ENCODE results near the gene HLA-DMB.

The HLA-DMB gene

DNA sequence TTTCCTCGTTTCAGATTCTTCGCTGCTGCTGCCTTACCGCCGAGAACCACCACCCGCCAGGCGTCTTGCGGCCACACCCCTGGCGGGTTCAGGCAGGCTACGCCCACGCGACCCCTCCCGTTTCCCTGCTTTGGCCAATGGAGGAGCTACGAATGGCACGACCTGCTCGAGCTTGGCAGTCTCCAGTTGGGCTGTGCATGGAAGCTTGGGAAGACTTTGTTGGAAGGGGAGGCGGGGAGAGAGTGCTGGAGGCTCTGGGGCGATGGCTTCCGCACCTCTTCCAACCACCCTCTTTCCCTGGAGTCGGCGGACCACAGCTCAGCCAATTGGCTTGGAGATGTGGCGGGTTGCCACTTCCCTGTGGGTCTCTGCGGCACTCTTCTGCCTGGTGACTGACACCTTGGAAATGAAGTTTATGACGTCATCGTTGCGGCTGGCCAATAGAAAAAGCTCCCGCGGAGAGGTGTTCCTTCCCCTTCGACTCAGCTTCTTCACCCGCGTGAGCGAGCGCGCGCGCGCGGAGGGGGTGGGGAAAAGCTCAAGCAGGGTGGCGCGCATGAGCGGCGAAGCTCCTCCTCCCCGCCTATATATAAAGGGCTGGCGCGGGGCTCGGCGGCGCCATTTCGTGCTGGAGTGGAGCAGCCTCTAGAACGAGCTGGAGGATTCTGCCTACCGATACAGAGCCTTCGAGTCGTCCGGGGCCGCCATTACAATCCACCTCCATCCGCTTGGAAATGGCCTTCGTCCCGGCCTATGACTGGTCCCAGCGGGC is 30.9 kb upstream of the HLA-DMB start:
- peak; percentile 99 to 100 (median 99) for DNase-seq

- no peak for DNase-seq
Observed at GRCh38 chr6:32971242-32971580, 30.4 kb upstream of the HLA-DMB start.

DNA sequence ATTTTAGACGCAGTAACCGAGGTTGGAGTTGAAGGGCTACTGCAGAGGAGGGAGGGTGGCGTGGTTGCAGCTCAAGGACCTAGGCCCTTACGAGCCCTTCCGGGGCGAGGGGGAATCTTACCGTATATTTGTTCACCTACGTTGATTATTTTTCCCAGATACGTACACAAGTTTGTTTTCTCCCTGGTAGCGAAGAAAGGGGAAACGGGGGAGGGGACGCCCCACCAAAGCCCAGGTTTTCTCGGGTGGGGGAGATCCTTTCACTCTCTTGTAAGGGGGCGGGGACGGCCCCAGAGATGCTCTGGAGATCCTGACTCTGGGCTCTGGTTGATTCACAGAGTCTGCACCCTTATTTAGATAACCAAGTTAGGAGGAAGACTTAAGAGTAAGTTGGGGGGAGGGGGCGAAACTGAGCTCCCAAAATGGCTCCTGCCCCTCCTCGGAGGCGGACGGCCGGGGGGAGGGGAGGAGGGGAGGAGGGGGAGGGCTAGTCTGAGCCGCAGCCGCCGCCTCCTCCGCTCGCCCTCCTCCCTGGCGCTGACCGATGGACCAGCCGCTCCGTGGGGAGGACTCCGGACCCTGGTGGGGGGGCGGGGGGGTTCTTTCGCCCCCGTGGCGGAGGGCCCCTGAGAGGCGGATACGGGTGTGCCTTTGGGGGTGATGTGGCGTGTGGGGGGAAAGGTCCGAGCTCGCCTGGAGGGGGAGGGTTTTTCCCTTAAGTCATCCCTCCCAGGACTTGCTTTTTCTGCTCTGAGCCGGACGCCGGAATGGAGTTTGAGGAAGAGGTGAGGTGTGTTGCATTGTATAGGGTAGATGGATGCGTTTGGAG is 29.8 kb upstream of the HLA-DMB start:
- DNase-seq: peak; percentile 61 to 73 (median 64)

DNA sequence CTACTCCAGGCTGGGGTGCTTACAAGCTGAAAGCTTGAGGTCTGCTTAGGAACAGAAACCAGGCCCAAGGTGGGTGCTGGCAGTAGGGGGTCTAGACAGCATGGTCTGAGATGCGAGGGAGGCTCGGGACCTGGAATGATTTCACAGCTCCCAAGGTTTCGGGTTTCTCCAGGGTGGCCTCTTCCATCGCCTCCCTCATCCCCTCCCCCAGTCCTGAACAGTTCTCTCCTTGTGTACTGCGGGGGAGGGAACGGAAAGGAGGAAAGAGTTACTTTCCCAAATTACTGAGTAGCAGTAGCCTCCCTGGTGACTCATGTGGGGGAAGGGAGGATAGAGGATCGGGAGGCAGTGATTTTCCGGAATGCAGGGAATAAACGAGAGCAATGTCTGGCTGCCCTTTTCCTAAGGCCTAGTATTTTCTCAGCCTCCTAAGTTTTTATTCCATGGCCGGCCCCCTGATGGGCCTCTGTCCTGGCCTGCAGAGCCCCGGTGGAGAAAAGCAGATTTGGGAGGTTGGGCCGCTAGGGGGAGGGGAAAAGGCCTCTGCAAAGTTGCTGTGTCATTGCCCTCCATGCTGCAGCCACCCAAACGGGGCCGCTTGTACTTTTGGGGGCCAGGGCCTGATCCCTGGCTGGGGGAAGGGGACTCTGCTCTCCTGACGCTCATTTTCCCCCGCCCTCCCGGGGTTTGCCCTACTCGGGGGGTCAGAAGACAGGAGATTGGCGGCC is 29.0 kb upstream of the HLA-DMB start:
- DNase-seq: peak; percentile 53 to 63 (median 58)

DNA sequence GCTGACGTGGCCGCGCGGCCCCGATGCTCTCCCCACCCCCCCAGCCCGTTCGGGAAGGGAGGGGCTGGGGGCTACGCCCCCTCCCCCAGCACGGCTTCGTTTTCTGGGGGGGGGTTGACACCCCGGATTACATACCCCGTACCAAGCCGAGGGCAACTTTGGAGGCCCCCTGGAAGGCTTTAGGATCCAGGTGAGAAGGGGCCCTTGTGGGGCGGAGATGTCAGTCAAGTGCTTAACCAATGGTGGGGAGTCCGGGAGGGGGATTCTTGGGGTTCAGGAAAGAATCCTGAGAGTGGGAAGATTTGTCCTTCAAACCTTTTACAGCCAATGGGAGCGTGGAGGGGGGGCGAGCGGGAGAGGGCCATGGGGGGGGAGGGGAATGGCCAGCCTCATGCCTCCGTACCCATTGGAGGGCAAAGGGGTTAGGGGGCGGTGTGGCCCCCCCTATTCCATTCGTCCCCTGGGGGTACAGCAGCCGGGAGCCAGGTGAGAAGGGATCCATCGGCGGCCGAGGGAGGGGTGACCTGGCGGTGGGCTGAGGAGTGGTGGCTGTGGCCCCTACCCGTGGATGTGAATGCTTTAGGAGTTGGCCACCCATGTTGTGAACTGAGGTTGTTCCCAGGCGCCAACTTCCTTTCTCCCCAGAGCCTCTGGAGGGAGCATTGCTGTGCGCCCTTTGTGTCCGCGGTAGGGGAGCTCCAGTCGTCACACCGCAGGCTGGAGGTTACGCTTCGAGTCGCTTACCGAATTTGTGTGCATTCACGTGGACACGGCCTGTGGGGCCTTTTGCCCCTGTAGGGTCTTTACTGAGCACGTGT is 28.2 kb upstream of the HLA-DMB start:
- DNase-seq: peak in 3 of 4 experiments; percentile 54 to 71 (median 60)

- peak; percentile 87 to 95 (median 89) for DNase-seq
Observed at GRCh38 chr6:32968093-32968866, 27.5 kb upstream of the HLA-DMB start, which contains the start of gene BRD2. Gene BRD2 (plus strand): TSS chr6:32968594. CDS start chr6:32972899, 4,305 bp downstream.

GRCh38 chr6:32967151-32968091 is 26.6 kb upstream of the HLA-DMB start:
- DNase-seq: no peak

GRCh38 chr6:32964776-32965175 is 23.9 kb upstream of the HLA-DMB start:
- DNase-seq: no peak

GRCh38 chr6:32963866-32964265 is 23.0 kb upstream of the HLA-DMB start:
- no peak for DNase-seq

- DNase-seq: no peak
Observed at GRCh38 chr6:32962213-32962826, 21.5 kb upstream of the HLA-DMB start.

DNA sequence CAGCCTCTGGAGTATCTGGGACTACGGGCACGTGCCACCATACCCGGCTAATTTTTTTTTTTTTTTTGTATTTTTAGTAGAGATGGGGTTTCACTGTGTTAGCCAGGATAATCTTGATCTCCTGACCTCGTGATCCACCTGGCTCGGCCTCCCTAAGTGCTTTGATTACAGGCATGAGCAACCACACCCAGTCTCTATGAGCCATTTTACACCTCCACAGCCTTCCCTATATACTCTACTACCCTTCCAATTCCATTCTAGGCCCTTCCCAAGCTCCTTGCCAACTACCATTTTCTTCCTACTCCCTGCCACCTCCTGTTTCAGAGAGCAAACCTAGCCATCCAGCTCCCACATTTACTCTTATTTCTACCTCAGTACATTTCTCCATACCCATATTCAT is 19.7 kb upstream of the HLA-DMB start:
- no peak for DNase-seq

GRCh38 chr6:32956176-32956575 is 15.3 kb upstream of the HLA-DMB start:
- DNase-seq: no peak

DNA sequence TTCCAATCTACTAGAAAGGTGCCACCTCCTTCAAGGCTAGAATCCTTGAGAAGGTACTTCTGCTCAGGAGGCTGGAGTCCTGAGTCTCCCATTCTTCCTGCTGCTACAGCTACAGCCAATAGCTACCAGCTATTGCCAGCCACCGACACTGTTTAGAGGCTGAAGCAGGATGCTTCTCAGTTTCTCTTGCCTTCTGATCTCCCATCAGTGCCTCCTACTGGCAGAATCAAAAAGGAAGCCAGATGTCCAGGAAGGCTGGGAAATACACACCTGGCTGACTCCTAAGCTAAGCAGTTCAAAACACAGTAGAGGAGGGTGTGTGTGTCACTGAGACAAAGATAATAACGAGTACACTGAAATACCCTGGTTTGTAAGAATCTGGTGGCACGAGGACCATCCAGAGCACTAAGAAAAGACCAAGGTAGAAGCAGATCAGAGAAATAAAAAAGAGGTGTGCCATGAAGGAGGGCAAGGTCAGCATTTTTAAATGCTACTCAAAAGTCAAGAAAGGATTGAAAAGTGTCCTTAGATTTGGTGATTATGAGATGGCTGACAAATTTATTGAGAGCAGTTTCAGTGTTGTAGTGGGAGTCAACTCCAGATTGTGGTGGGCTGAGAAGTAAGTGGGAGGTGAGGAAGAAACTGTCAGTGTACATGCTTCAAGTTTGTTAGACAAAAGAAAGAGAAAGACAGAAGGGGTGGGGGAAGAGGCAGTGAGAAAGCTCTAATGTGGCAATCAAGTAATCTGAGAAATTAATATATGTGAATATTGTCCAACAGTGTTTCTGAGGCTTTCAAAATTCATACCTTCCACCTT is 14.4 kb upstream of the HLA-DMB start:
- no peak for DNase-seq

GRCh38 chr6:32954267-32954666 is 13.4 kb upstream of the HLA-DMB start:
- DNase-seq: no peak

DNA sequence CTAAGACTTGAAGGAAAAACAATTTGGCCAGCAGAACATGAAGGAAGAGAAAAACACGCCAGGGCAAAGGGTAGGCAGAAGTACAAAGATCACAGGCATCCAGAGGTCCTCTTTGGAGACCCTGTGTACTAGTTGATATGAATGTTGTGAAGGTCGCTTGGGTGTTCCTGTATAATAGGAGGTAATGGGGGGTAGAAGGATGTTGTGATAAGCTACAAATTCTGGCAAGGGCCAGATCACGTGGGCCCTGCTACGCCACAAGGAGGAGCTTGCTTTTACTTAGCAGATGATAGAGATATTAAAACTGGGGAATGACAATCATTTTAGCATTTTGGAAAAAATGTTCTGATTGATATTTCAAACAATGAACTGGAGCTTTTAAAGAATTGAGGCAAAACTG is 12.9 kb upstream of the HLA-DMB start:
- no peak for DNase-seq

- DNase-seq: peak; percentile 16 to 64 (median 52)
Observed at GRCh38 chr6:32952817-32953739, 12.2 kb upstream of the HLA-DMB start, which contains the start of gene HLA-DMA. Gene HLA-DMA (minus strand): TSS chr6:32953097. CDS start chr6:32953036, 61 bp downstream.

DNA sequence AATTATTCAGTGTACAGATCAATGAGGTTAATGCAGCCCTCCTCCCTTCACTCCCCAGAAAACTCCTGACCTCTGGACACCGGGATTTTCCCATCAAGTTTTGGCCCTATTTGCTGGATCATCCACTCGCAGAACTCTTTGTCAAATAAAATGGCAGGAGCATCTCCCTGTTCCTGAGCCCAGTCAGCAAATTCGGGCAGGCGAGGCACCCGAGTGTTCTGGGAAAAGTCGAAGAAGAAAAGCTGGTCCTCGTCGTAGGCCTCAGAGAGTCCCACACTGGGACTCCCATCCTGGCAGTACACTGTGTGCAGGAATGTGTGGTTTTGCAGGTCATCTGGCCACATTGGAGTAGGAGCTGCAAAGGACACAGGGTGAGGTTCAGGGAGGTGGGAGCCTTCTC is 9.6 kb upstream of the HLA-DMB start:
- no peak for DNase-seq

GRCh38 chr6:32950010-32950409 is 9.2 kb upstream of the HLA-DMB start:
- no peak for DNase-seq
